Activated T-cell treated with anti-CD3 and anti-CD28 coated beads, Interleukin-2, amount 50 U/mL, for 24 hours (primary cell): Measurements from ENCODE around the gene CASTOR1.
"Not testable (repeated sequence)": the region's sequence is repeated elsewhere in the genome, so short reads cannot be mapped to it uniquely, and the experiment has no call there.

Experiments used
- DNase-seq: peaks from one replicate; pipeline ENCODE4 v3.0.0-alpha.2; 2020
- H3K27ac Mint-ChIP-seq: 2 replicates; pipeline ENCODE4 v1.8.0; 2020; ENCODE audit warnings: mild to moderate bottlenecking, mixed read lengths
- H3K27me3 Mint-ChIP-seq: 2 replicates; pipeline ENCODE4 v1.8.0; 2020; ENCODE audit warnings: mixed read lengths
- H3K36me3 Mint-ChIP-seq: 2 replicates; pipeline ENCODE4 v1.8.0; 2020; ENCODE audit warnings: low read depth, mixed read lengths
- H3K4me1 Mint-ChIP-seq: 2 replicates; pipeline ENCODE4 v1.8.0; 2020; ENCODE audit warnings: low read depth, mixed read lengths
- H3K4me3 Mint-ChIP-seq: 2 replicates; pipeline ENCODE4 v1.8.0; 2020; ENCODE audit warnings: mild to moderate bottlenecking, moderate library complexity, mixed read lengths
- H3K9me3 Mint-ChIP-seq: 2 replicates; pipeline ENCODE4 v1.8.0; 2020; ENCODE audit warnings: mixed read lengths

CASTOR1 gene

GRCh38 chr22:30289141-30289979, at the start of gene CASTOR1:
Gene CASTOR1, minus strand, starts transcription at chr22:30289505. Its CDS starts 8 bp downstream, at chr22:30289497.
- DNase-seq = peak; percentile 94
- H3K4me1 Mint-ChIP-seq = peaks cover 34% of the 10 kb centered on the region
- H3K36me3 Mint-ChIP-seq = peaks cover 26% of the 10 kb centered on the region
- H3K27ac Mint-ChIP-seq = peak within 1 kb of the TSS; percentile 79
- no peaks in the 10 kb centered on the region for H3K9me3 Mint-ChIP-seq
- H3K4me3 Mint-ChIP-seq = peak within 1 kb of the TSS; percentile 75
- no peaks in the 10 kb centered on the region for H3K27me3 Mint-ChIP-seq

GRCh38 chr22:30338802-30339201, 49.5 kb upstream of the CASTOR1 start:
- no peaks in the 10 kb centered on the region for H3K27me3 Mint-ChIP-seq
- H3K27ac Mint-ChIP-seq = peak overlapping the region; percentile 32
- H3K9me3 Mint-ChIP-seq = no peaks in the 10 kb centered on the region
- H3K4me1 Mint-ChIP-seq = peaks cover 27% of the 10 kb centered on the region
- DNase-seq = no peak
- no peak overlapping the region for H3K4me3 Mint-ChIP-seq
- H3K36me3 Mint-ChIP-seq = peaks cover 100% of the 10 kb centered on the region

DNA sequence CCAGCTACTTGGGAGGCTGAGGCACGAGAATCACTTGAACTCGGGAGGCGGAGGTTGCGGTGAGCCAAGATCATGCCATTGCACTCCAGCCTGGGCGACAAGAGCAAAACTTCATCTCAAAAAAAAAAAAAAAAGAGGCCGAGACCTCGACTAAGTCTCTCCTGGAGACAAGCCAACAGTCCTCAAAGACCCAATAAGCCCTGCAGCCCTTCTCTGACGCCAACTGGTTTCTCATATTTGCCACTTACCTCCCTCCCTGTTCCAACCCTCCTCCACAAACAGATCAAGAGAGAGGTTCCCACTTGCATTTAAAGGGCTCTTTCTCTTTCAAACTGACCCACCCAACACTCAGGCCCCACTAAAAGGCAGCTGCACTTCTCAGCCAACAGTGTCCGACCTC, 49.0 kb upstream of the CASTOR1 start:
- Mint-ChIP-seq H3K4me1 (peaks cover 30% of the 10 kb centered on the region), H3K27ac (peak overlapping the region; percentile 30), H3K36me3 (peaks cover 100% of the 10 kb centered on the region)
- H3K27me3 Mint-ChIP-seq, H3K9me3 Mint-ChIP-seq, H3K4me3 Mint-ChIP-seq, DNase-seq: not testable (repeated sequence)

DNA sequence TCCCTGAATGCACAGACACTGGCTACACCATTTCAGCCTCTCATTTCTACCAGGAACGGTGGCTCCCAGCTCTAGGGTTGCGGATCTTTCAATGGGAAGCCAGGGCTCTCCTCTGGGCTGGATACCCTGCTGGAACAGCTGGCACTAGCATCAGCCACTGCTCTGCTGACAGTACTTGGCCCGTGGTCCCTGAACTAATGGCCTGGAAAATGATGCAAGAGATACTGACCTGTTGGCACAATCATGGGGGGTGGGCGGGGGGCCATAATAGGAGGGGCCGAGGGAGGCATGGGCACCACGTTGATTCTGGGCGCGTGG, 48.1 kb upstream of the CASTOR1 start:
- peaks cover 100% of the 10 kb centered on the region for H3K36me3 Mint-ChIP-seq
- peaks cover 36% of the 10 kb centered on the region for H3K4me1 Mint-ChIP-seq
- no peaks in the 10 kb centered on the region for H3K27me3 Mint-ChIP-seq
- no peak for DNase-seq
- H3K9me3 Mint-ChIP-seq = no peaks in the 10 kb centered on the region
- H3K4me3 Mint-ChIP-seq = no peak overlapping the region
- peak overlapping the region; percentile 22 for H3K27ac Mint-ChIP-seq

DNA sequence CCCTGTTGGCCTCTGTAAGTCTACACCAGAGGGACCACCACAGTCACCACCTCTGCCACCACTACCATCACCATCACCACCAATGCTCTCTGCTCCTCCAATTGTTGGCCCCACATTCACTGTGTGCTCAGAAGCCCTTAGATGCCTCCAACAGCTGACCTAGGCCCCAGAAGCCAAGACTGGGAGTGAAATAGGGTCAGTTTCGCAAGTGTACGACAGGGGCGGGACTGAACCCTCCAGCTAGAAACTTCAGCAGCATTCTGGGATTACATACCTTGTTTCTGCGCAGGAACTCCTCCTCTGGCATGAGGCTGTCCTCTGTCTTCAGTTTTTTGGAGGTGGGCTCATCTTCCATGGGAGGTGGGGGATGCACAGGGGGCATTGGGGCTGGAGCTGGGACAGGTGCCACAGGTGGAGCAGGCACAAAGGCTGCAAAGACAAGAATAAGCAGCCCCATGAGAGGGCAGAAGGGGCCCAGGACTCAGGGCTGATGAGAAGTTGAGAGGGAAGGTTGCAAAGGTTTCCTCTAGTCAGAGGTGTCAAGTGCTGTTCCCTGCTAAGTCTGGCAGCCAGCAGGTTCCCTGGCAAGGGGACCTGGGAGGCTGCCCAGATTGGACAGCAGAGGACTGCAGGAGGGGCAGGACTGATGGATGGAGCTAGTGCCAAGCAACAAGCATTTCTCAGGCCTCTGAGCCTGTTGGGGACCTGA, 47.6 kb upstream of the CASTOR1 start:
- Mint-ChIP-seq H3K4me3 (no peak overlapping the region), H3K4me1 (peaks cover 40% of the 10 kb centered on the region), H3K9me3 (no peaks in the 10 kb centered on the region), H3K27ac (peak overlapping the region; percentile 65), H3K27me3 (no peaks in the 10 kb centered on the region), H3K36me3 (peaks cover 99% of the 10 kb centered on the region)
- no peak for DNase-seq

DNA sequence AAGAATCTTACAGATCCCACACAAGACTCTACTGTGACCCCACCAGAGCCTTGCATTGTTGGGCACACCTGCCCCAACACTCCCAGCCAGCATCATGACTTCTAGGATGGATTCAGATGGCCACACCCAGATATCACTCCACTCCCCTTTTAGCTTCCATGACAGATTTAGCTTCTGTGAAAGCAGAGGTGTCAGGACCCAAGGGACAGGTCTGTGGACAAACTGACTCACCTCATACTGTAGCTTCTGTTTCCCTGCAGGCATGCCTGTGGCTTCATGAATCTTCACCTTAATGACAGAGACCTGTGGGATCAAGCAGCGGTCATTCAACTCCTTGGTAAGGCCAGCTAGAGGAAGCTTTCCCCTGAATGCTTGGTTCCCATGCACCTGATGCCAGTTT, 45.9 kb upstream of the CASTOR1 start:
- Mint-ChIP-seq H3K36me3 (peaks cover 96% of the 10 kb centered on the region), H3K27ac (peak overlapping the region; percentile 91), H3K4me3 (no peak overlapping the region), H3K27me3 (no peaks in the 10 kb centered on the region), H3K9me3 (no peaks in the 10 kb centered on the region), H3K4me1 (peaks cover 42% of the 10 kb centered on the region)
- no peak for DNase-seq

GRCh38 chr22:30334646-30335045, 45.3 kb upstream of the CASTOR1 start:
- no peaks in the 10 kb centered on the region for H3K27me3 Mint-ChIP-seq
- H3K36me3 Mint-ChIP-seq = peaks cover 96% of the 10 kb centered on the region
- H3K9me3 Mint-ChIP-seq = no peaks in the 10 kb centered on the region
- no peak overlapping the region for H3K4me3 Mint-ChIP-seq
- H3K27ac Mint-ChIP-seq = peak overlapping the region; percentile 91
- peaks cover 42% of the 10 kb centered on the region for H3K4me1 Mint-ChIP-seq
- DNase-seq = no peak

- Mint-ChIP-seq H3K36me3 (peaks cover 94% of the 10 kb centered on the region), H3K27me3 (no peaks in the 10 kb centered on the region), H3K9me3 (no peaks in the 10 kb centered on the region), H3K4me3 (no peak overlapping the region), H3K4me1 (peaks cover 42% of the 10 kb centered on the region), H3K27ac (peak overlapping the region; percentile 91)
- no peak for DNase-seq
Observed at GRCh38 chr22:30333707-30334087, 44.4 kb upstream of the CASTOR1 start.

- Mint-ChIP-seq H3K36me3 (peaks cover 93% of the 10 kb centered on the region), H3K4me3 (no peak overlapping the region), H3K27ac (peak overlapping the region; percentile 91), H3K9me3 (no peaks in the 10 kb centered on the region), H3K27me3 (no peaks in the 10 kb centered on the region), H3K4me1 (peaks cover 42% of the 10 kb centered on the region)
- no peak for DNase-seq
Observed at GRCh38 chr22:30332994-30333706, 43.8 kb upstream of the CASTOR1 start.

DNA sequence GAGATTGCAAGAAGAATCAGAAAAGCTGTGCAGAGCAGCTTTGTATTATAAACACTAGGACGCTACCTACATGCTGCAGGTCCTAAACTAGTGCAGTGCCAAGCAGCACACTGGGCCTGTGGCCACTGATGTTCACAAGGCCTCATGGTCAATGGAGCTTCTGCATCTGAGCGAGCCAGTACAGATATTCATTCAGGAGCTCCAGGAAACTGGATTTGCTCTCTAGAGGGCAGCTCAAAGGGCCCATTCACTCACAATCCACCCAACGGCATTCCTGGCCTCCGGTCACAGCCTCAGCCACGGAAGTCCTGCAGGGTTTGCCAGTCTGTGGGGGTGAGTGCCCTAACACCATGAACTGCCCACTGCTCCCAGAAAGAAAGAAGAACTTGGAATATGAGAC, 43.2 kb upstream of the CASTOR1 start:
- no peak overlapping the region for H3K4me3 Mint-ChIP-seq
- H3K9me3 Mint-ChIP-seq = no peaks in the 10 kb centered on the region
- H3K4me1 Mint-ChIP-seq = peaks cover 46% of the 10 kb centered on the region
- H3K27me3 Mint-ChIP-seq = no peaks in the 10 kb centered on the region
- H3K36me3 Mint-ChIP-seq = peaks cover 87% of the 10 kb centered on the region
- DNase-seq = no peak
- H3K27ac Mint-ChIP-seq = peak overlapping the region; percentile 91

- Mint-ChIP-seq H3K36me3 (peaks cover 63% of the 10 kb centered on the region), H3K27ac (peak overlapping the region; percentile 44), H3K27me3 (no peaks in the 10 kb centered on the region), H3K4me1 (peaks cover 53% of the 10 kb centered on the region), H3K4me3 (no peak overlapping the region), H3K9me3 (no peaks in the 10 kb centered on the region)
- DNase-seq = no peak
Observed at GRCh38 chr22:30328466-30329049, 39.3 kb upstream of the CASTOR1 start.

GRCh38 chr22:30327864-30328345, 38.6 kb upstream of the CASTOR1 start:
- Mint-ChIP-seq H3K27me3 (no peaks in the 10 kb centered on the region), H3K27ac (peak overlapping the region; percentile 90), H3K4me3 (peak overlapping the region; percentile 79), H3K4me1 (peaks cover 53% of the 10 kb centered on the region), H3K36me3 (peaks cover 61% of the 10 kb centered on the region), H3K9me3 (no peaks in the 10 kb centered on the region)
- DNase-seq = no peak

- peak within 1 kb of the TSS; percentile 90 for H3K27ac Mint-ChIP-seq
- peak; percentile 93 for DNase-seq
- no peaks in the 10 kb centered on the region for H3K9me3 Mint-ChIP-seq
- H3K27me3 Mint-ChIP-seq = no peaks in the 10 kb centered on the region
- H3K4me1 Mint-ChIP-seq = peaks cover 50% of the 10 kb centered on the region
- H3K4me3 Mint-ChIP-seq = peak within 1 kb of the TSS; percentile 84
- peaks cover 55% of the 10 kb centered on the region for H3K36me3 Mint-ChIP-seq
Observed at GRCh38 chr22:30326706-30327362, 37.5 kb upstream of the CASTOR1 start, which contains the start of gene TBC1D10A. Gene TBC1D10A, minus strand, starts transcription at chr22:30326941. Its CDS starts 60 bp downstream, at chr22:30326881.

- peak overlapping the region; percentile 86 for H3K27ac Mint-ChIP-seq
- H3K4me1 Mint-ChIP-seq = peaks cover 55% of the 10 kb centered on the region
- DNase-seq = no peak
- peaks cover 53% of the 10 kb centered on the region for H3K36me3 Mint-ChIP-seq
- H3K27me3 Mint-ChIP-seq = no peaks in the 10 kb centered on the region
- H3K9me3 Mint-ChIP-seq = no peaks in the 10 kb centered on the region
- peak overlapping the region; percentile 84 for H3K4me3 Mint-ChIP-seq
Observed at GRCh38 chr22:30326255-30326705, 37.0 kb upstream of the CASTOR1 start.
